ENCODE measurements around the gene KLK5.
"Not testable (repeated sequence)": the region's sequence is repeated elsewhere in the genome, so short reads cannot be mapped to it uniquely, and the experiment has no call there.

Gene KLK5

DNA sequence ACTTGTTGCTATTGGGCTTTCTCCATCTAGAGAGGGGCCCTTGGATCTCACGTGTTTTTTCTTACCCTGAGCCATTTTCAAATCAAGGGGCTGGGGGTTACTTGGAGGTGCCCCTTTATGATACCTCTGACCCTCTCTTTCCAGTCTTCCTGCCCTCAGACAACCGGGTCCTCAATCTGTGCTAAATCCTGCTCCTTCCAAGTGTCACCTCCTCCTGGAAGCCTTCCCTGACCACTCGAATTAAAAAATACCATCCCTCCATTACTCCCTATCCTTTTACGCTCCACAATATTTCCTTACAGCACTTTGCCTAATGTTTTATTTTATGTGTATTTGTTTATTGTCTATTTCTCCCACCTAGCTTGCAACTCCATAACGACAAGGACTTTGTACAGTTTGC lies 45.2 kb upstream of the KLK5 start:
- no peak for DNase-seq
- no peak overlapping the region for H3K4me3 ChIP-seq (ENCODE audit: low read depth, low read length)
- no peaks in the 10 kb centered on the region for H3K27me3 ChIP-seq (replicated peaks)
- H3K27ac ChIP-seq = no peak overlapping the region
- no peaks in the 10 kb centered on the region for H3K36me3 ChIP-seq (replicated peaks)
- in situ Hi-C loops (cut with HindIII; ENCODE audit: low pct_ligation_motif_present, low sequenced_read_pairs) = no loop called here
- TF ChIP-seq, protein P1, sequence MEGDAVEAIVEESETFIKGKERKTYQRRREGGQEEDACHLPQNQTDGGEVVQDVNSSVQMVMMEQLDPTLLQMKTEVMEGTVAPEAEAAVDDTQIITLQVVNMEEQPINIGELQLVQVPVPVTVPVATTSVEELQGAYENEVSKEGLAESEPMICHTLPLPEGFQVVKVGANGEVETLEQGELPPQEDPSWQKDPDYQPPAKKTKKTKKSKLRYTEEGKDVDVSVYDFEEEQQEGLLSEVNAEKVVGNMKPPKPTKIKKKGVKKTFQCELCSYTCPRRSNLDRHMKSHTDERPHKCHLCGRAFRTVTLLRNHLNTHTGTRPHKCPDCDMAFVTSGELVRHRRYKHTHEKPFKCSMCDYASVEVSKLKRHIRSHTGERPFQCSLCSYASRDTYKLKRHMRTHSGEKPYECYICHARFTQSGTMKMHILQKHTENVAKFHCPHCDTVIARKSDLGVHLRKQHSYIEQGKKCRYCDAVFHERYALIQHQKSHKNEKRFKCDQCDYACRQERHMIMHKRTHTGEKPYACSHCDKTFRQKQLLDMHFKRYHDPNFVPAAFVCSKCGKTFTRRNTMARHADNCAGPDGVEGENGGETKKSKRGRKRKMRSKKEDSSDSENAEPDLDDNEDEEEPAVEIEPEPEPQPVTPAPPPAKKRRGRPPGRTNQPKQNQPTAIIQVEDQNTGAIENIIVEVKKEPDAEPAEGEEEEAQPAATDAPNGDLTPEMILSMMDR (IDR thresholded peaks at IDR 0.05; ENCODE audit: low read depth, low read length, missing control alignments) = no peak

DNA sequence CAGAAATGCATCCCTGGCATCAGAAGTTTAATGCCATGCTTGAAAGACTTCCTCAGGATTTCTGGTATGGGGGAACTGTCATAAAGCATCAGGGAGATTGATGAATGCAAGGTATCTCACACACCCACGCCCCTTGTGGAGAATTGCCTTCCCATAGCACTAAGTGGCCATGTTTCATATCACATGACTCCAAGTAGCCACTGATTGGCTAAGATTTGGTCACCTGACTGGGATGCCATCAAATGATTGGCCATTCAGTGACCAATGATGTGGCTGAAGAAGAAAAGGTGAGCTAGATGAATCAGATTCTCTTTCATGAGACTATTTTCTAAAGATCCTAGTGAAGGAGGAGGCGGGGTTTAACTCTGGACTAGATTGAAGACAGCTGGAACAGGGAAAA lies 41.3 kb upstream of the KLK5 start:
- in situ Hi-C loops (cut with HindIII; ENCODE audit: low pct_ligation_motif_present, low sequenced_read_pairs) = no loop called here
- TF ChIP-seq, protein P1 (IDR thresholded peaks at IDR 0.05; ENCODE audit: low read depth, low read length, missing control alignments) = no peak
- H3K27me3 ChIP-seq (replicated peaks) = no peaks in the 10 kb centered on the region
- no peak for DNase-seq
- no peak overlapping the region for H3K4me3 ChIP-seq (ENCODE audit: low read depth, low read length)
- no peaks in the 10 kb centered on the region for H3K36me3 ChIP-seq (replicated peaks)
- H3K27ac ChIP-seq = no peak overlapping the region

DNA sequence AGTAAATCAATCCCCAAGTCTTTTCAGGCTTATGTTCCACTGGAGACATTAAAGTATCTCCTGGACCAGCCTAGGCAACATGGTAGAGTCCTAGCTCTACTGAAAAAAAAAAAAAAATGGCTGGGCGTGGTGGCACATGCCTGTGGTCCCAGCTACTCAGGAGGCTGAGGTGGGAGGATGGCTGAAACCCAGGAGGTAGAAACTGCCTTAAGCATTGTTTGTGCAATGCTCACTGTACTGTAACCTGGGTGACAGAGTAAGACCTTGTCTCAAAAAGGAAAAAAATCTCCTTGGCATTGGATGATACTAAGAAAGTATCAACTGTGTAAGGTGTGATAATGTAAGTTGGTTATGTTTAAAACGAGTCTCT lies 39.8 kb upstream of the KLK5 start:
- DNase-seq = no peak
- Histone ChIP-seq H3K36me3 (replicated peaks) (no peaks in the 10 kb centered on the region), H3K27ac (no peak overlapping the region), H3K4me3 (ENCODE audit: low read depth, low read length) (no peak overlapping the region), H3K27me3 (replicated peaks) (no peaks in the 10 kb centered on the region)
- in situ Hi-C loops (cut with HindIII; ENCODE audit: low pct_ligation_motif_present, low sequenced_read_pairs) = no loop called here
- TF ChIP-seq, protein P1 (IDR thresholded peaks at IDR 0.05; ENCODE audit: low read depth, low read length, missing control alignments) = no peak

DNA sequence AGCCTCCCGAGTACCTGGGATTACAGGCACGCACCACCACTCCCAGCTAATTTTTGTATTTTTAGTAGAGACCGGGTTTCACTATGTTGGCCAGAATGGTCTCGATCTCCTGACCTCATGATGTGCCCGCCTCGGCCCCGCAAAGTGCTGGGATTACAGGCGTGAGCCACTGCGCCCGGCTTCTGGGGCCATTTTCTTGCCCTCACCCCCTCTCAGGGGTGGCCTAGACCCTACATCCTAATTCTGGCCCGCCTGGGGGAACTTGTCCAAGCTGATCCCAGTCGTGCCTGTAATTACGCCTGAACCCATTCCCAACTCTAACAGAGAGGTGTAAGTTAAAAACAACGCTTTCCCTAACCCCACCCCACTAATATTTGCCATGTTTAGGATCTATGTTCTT lies 31.6 kb upstream of the KLK5 start:
- H3K27me3 ChIP-seq (replicated peaks); H3K27ac ChIP-seq; H3K36me3 ChIP-seq (replicated peaks); in situ Hi-C loops (cut with HindIII; ENCODE audit: low pct_ligation_motif_present, low sequenced_read_pairs); H3K4me3 ChIP-seq (ENCODE audit: low read depth, low read length); DNase-seq: not testable (repeated sequence)

DNA sequence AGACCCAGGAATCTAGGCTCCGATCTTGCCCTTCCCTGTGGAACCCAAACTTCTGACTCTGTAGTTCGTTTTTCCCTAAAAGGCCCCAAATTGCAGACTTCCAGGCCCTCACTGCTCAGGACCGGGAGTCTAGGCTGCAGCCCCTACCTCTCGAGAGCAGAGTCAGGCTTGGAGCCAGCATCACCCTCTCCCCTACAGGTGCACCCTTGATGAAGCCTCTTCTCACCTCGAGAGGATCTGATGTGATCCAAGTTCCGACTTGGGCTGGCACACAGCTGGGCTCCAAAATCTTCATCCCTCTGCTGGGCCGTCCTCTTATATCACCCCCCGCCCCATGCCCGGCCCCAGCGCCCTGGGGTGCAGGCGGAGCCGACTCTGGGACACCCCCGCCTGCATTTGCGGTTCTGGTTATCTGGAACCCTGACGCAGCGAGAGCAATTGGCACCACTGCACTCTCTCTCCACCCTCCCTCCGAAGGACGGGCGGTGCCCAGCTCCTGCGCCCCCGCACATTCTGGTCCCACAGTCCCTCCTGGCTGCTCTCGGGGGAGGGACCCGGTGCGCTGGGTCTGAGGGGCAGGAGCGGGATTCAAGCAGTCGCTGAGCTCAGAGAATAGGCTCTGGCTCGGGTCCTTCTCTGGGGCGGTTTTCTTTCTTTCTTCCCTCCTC lies 30.9 kb upstream of the KLK5 start, which contains the start of gene KLK7:
KLK7 (minus strand) TSS at position 293 of the 668 bp plus-strand sequence. CDS start 1,518 bp downstream, outside the sequence.
- no peak for DNase-seq
- H3K27ac ChIP-seq = no peak within 1 kb of the TSS
- H3K27me3 ChIP-seq (replicated peaks) = no peaks in the 10 kb centered on the region
- no peaks in the 10 kb centered on the region for H3K36me3 ChIP-seq (replicated peaks)
- H3K4me3 ChIP-seq (ENCODE audit: low read depth, low read length) = no peak within 1 kb of the TSS
- in situ Hi-C loops (cut with HindIII; ENCODE audit: low pct_ligation_motif_present, low sequenced_read_pairs) = no loop called here
- TF ChIP-seq, protein P1 (IDR thresholded peaks at IDR 0.05; ENCODE audit: low read depth, low read length, missing control alignments) = no peak

DNA sequence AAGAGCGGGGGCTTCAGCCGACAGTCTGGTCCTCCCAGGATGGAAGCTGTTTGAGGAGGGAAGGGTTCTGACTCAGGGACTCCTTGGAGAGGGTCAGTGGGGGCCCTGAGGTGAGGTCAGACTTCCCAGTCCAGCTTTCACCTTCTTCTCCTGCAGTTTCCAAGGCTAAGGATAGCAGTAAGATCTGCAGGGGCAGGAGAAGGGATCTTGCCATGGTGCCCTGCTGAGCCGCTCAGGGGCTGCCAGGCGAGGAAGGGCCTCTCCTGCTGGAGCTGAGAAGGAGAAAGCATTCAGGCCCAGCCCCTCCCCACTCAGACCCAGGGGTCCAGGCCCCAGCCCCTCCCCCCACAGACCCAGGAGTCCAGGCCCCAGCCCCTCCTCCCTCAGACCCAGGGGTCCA lies 29.3 kb upstream of the KLK5 start:
- Histone ChIP-seq H3K4me3 (ENCODE audit: low read depth, low read length) (no peak overlapping the region), H3K27ac (no peak overlapping the region), H3K36me3 (replicated peaks) (no peaks in the 10 kb centered on the region), H3K27me3 (replicated peaks) (no peaks in the 10 kb centered on the region)
- TF ChIP-seq, protein P1 (IDR thresholded peaks at IDR 0.05; ENCODE audit: low read depth, low read length, missing control alignments) = no peak
- no peak for DNase-seq
- in situ Hi-C loops (cut with HindIII; ENCODE audit: low pct_ligation_motif_present, low sequenced_read_pairs) = no loop called here
